Measurements from ENCODE around the gene STK25. TPM values are rescaled to one million over a fixed set of nuclear protein-coding genes. Genes with fewer than 3 reads are reported as not detected.

Gene STK25
- total and polyA plus RNA-seq, 2 of the 8 experiments (the other 6 are each of a cell fraction or from before 2014, with no cell fraction given), result 159 to 546 TPM

- no peak overlapping the region for H2AK5ac ChIP-seq (ENCODE audit: low read depth, low read length)
- no peak overlapping the region for H2BK20ac ChIP-seq (ENCODE audit: low read length)
- H4K91ac ChIP-seq (replicated peaks; ENCODE audit: insufficient read length, low read length), result no peak overlapping the region
- H2BK120ac ChIP-seq (replicated peaks; ENCODE audit: low read depth, low read length), result no peak overlapping the region
- POLR2A ChIA-PET (ENCODE audit: partially characterized antibody), result interaction anchor here (1.1 to 1.3 kb wide), 2 partner anchors 16 kb away, joined by 3 read pairs; no protein-coding TSS in a partner anchor
- DNase-seq (ENCODE audit: low read depth in 1 of 2, low spot score in 2 of 2) (no peak), FAIRE-seq (no peak)
- H3K79me1 ChIP-seq (ENCODE audit: low read depth, low read length), result no peaks in the 10 kb centered on the region
- no peak overlapping the region for H3K4me3 ChIP-seq (ENCODE audit: extremely low read depth in 1 of 4, insufficient read depth in 2 of 4, low read depth in 3 of 4, low read length in 4 of 4)
- no peaks in the 10 kb centered on the region for H3K79me2 ChIP-seq (ENCODE audit: control insufficient read depth in 1 of 2, insufficient read depth in 2 of 2, low read length in 2 of 2)
- H3K36me3 ChIP-seq (ENCODE audit: control insufficient read depth in 2 of 4, insufficient read depth in 4 of 4, low read length in 3 of 4), result no peaks in the 10 kb centered on the region
- no peak overlapping the region for H3K23ac ChIP-seq (ENCODE audit: insufficient read length)
- H3K9me3 ChIP-seq (ENCODE audit: insufficient read depth in 2 of 2, low read depth in 1 of 2, low read length in 1 of 2), result no peaks in the 10 kb centered on the region
- H4K8ac ChIP-seq (ENCODE audit: extremely low read depth, insufficient read depth, low read length), result no peak overlapping the region
- no peak overlapping the region for H3K56ac ChIP-seq (replicated peaks; ENCODE audit: insufficient read length, low read depth, low read length)
- H2AFZ ChIP-seq (ENCODE audit: low read length), result no peak overlapping the region
- H4K5ac ChIP-seq (ENCODE audit: insufficient read length, low read depth, low read length), result no peak overlapping the region
- H2BK5ac ChIP-seq (ENCODE audit: low read depth, low read length), result no peak overlapping the region
- no peak overlapping the region for H3K4me2 ChIP-seq (ENCODE audit: insufficient read depth in 1 of 2, low read depth in 2 of 2, low read length in 2 of 2)
- no peak overlapping the region for H2BK12ac ChIP-seq (ENCODE audit: low read depth, low read length)
- H3K18ac ChIP-seq (ENCODE audit: extremely low read depth, low read length), result no peak overlapping the region
- H3K23me2 ChIP-seq (ENCODE audit: low read depth, low read length), result no peaks in the 10 kb centered on the region
- peaks cover 0 to 2% of the 10 kb centered on the region in 2 experiments for H4K20me1 ChIP-seq (replicated peaks in 1 of 2; ENCODE audit: control insufficient read depth in 1 of 2, insufficient read depth in 2 of 2, low read length in 2 of 2)
- CTCF ChIA-PET (ENCODE audit: partially characterized antibody), result interaction anchor here (1.3 kb wide), 1 partner anchor 67 kb away, joined by 3 read pairs; no protein-coding TSS in a partner anchor
- H2BK15ac ChIP-seq (ENCODE audit: low read length), result no peak overlapping the region
- H3K9ac ChIP-seq (replicated peaks in 1 of 4; ENCODE audit: extremely low read depth in 1 of 4, low read depth in 3 of 4, low read length in 3 of 4), result no peak overlapping the region
- H3K4me1 ChIP-seq (replicated peaks in 1 of 4; ENCODE audit: control insufficient read depth in 3 of 4, insufficient read depth in 4 of 4, low read length in 3 of 4), result no peaks in the 10 kb centered on the region
- H3K4ac ChIP-seq (replicated peaks; ENCODE audit: insufficient read length, low read depth, low read length), result no peak overlapping the region
- H3K27ac ChIP-seq (ENCODE audit: low read depth, low read length), result no peak overlapping the region
- no peaks in the 10 kb centered on the region; a peak in 1 of 7 replicates for H3K27me3 ChIP-seq (replicated peaks in 1 of 4; ENCODE audit: control insufficient read depth in 3 of 4, extremely low read depth in 1 of 4, insufficient read depth in 3 of 4, low read length in 3 of 4)
- WGBS, 2 experiments (ENCODE audit: extremely low coverage in 1 of 2, insufficient coverage in 1 of 2, insufficient read length in 1 of 2, insufficient replicate concordance in 2 of 2, low coverage in 1 of 2, low lambda C conversion rate in 2 of 2, missing lambda C conversion rate in 1 of 2), result 89% methylated on average over 9 of the region's 9 CpGs; no CpG with 5 or more reads in 1 of the 2 experiments
- TF ChIP-seq, protein P1, sequence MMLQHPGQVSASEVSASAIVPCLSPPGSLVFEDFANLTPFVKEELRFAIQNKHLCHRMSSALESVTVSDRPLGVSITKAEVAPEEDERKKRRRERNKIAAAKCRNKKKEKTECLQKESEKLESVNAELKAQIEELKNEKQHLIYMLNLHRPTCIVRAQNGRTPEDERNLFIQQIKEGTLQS (IDR thresholded peaks at IDR 0.05; ENCODE audit: insufficient read depth, low read depth, low read length), result no peak
- TF ChIP-seq, protein P2, sequence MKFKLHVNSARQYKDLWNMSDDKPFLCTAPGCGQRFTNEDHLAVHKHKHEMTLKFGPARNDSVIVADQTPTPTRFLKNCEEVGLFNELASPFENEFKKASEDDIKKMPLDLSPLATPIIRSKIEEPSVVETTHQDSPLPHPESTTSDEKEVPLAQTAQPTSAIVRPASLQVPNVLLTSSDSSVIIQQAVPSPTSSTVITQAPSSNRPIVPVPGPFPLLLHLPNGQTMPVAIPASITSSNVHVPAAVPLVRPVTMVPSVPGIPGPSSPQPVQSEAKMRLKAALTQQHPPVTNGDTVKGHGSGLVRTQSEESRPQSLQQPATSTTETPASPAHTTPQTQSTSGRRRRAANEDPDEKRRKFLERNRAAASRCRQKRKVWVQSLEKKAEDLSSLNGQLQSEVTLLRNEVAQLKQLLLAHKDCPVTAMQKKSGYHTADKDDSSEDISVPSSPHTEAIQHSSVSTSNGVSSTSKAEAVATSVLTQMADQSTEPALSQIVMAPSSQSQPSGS (IDR thresholded peaks at IDR 0.05; ENCODE audit: low read length), result no peak
- no peak for TF ChIP-seq TBP (IDR thresholded peaks at IDR 0.05; ENCODE audit: low read depth, low read length)
- TF ChIP-seq GTF2F1 (IDR thresholded peaks at IDR 0.05; ENCODE audit: borderline replicate concordance, low read depth, low read length), result no peak
- TF ChIP-seq CTCF (IDR thresholded peaks at IDR 0.05; ENCODE audit: control extremely low read depth in 1 of 3, insufficient read depth in 1 of 3, low read depth in 1 of 3, low read length in 3 of 3), result no peak
- no peak for TF ChIP-seq KDM4A (IDR thresholded peaks at IDR 0.05; ENCODE audit: low read depth, low read length, severe bottlenecking)
- no peak for TF ChIP-seq CBX8 (IDR thresholded peaks at IDR 0.05; ENCODE audit: borderline replicate concordance, low read depth, low read length)
- H3K14ac ChIP-seq (ENCODE audit: insufficient read length), result no peak overlapping the region
Measured at GRCh38 chr2:241483305-241483704, 25.1 kb downstream of the STK25 start.
